ENCODE measurements around the gene PKDREJ. TPM values are rescaled to one million over a fixed set of nuclear protein-coding genes. Genes with fewer than 3 reads are reported as not detected.

The PKDREJ gene
- polyA plus RNA-seq, 1 of the 3 experiments (the other 2 are of a cell fraction), result not detected

DNA sequence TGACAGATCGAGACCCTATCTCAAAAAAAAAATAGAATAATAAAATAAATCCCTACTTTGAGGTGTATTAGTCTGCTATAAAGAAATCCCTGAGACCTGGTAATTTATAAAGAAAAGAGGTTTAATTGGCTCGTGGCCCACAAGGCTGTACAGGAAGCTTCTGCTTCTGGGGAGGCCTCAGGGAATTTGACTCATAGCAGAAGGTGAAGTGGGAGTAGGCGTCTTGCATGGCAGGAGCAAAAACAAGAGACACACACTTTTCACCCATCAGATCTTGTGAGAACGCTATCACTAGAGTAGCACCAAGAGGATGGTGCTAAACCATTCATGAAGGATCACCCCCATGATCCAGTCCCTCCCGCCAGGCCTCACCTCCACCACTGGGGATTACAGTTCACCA lies 42.2 kb downstream of the PKDREJ start:
- ChIA-PET POLR2A (no interaction called here), CTCF (no interaction called here)
- Histone ChIP-seq H3F3A (replicated peaks; ENCODE audit: insufficient read depth) (no peaks in the 10 kb centered on the region), H3K4me2 (no peak overlapping the region), H3K27me3 (ENCODE audit: insufficient read depth) (no peaks in the 10 kb centered on the region), H2AFZ (ENCODE audit: low read depth) (no peak overlapping the region), H4K20me1 (ENCODE audit: insufficient read depth) (no peaks in the 10 kb centered on the region), H3K9me2 (no peaks in the 10 kb centered on the region), H3K9me3 (no peaks in the 10 kb centered on the region), H3K79me2 (ENCODE audit: insufficient read depth) (no peaks in the 10 kb centered on the region), H3K4me3 (ENCODE audit: low read depth in 2 of 2, low read length in 1 of 2) (no peak overlapping the region), H3K27ac (ENCODE audit: low read depth in 2 of 2, low read length in 1 of 2) (no peak overlapping the region), H3K36me3 (replicated peaks in 1 of 2; ENCODE audit: control insufficient read depth in 1 of 2, insufficient read depth in 2 of 2, low read length in 1 of 2) (peaks cover 14 to 16% of the 10 kb centered on the region in 2 experiments), H3K9ac (no peak overlapping the region), H3K4me1 (ENCODE audit: control insufficient read depth in 1 of 2, insufficient read depth in 2 of 2, low read depth in 1 of 2, low read length in 1 of 2) (peaks cover 0 to 2% of the 10 kb centered on the region in 2 experiments; a peak in 1 of 4 replicates)
- WGBS (ENCODE audit: low lambda C conversion rate), result 88% methylated on average over 5 of the region's 5 CpGs
- DNase-seq, result no peak
- no peak for TF ChIP-seq RFX5 (IDR thresholded peaks at IDR 0.05; ENCODE audit: low read length)
- TF ChIP-seq TEAD4 (IDR thresholded peaks at IDR 0.05; ENCODE audit: borderline replicate concordance, insufficient read depth), result no peak
- TF ChIP-seq GATA2 (CRISPR knock-in tag; IDR thresholded peaks at IDR 0.05), result no peak
- no peak for TF ChIP-seq RXRA (IDR thresholded peaks at IDR 0.05; ENCODE audit: borderline replicate concordance, low read depth)
- no peak for TF ChIP-seq POLR2AphosphoS5 (IDR thresholded peaks at IDR 0.05; ENCODE audit: low read depth, low read length)
- TF ChIP-seq FOXM1 (IDR thresholded peaks at IDR 0.05; ENCODE audit: low read depth), result no peak
- TF ChIP-seq TCF12 (IDR thresholded peaks at IDR 0.05), result no peak
- no peak for TF ChIP-seq EP300 (IDR thresholded peaks at IDR 0.05; ENCODE audit: borderline replicate concordance in 1 of 2, low read depth in 1 of 2, low read length in 1 of 2)
- no peak for TF ChIP-seq FOSL2 (IDR thresholded peaks at IDR 0.05; ENCODE audit: borderline replicate concordance, low read depth)
- TF ChIP-seq RAD21 (IDR thresholded peaks at IDR 0.05; ENCODE audit: low read length), result no peak
- no peak for TF ChIP-seq NFIC (IDR thresholded peaks at IDR 0.05; ENCODE audit: borderline replicate concordance)
- TF ChIP-seq MEF2A (IDR thresholded peaks at IDR 0.05; ENCODE audit: borderline replicate concordance, low read depth), result no peak
- TF ChIP-seq EZH2phosphoT487 (IDR thresholded peaks at IDR 0.05; ENCODE audit: borderline replicate concordance, low read depth), result no peak
- TF ChIP-seq SMC3 (IDR thresholded peaks at IDR 0.05; ENCODE audit: low read depth, low read length), result no peak
- no peak for TF ChIP-seq JUND (IDR thresholded peaks at IDR 0.05)
- TF ChIP-seq TAF1 (IDR thresholded peaks at IDR 0.05; ENCODE audit: borderline replicate concordance, low read depth, low read length), result no peak
- no peak for TF ChIP-seq CHD2 (IDR thresholded peaks at IDR 0.05; ENCODE audit: low read length, partially characterized antibody)

DNA sequence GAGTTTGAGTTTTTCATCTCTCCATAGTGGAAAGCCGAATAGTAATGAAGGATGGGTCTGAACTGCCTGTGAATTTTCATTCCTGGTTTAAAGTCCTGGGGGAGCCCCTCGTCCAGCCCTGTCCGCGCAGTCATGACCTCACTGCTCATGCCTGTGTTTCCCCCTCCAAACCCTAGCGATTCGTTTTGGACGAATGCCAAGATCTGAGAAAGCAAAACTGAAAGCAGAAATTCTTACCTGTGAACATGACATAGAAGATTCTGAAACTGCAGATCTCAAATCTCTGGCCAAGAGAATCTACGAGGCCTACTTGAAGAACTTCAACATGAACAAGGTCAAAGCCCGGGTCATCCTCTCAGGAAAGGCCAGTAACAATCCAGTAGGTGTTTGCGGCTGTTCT lies 43.5 kb downstream of the PKDREJ start:
- Histone ChIP-seq H3K27ac (ENCODE audit: low read depth in 2 of 2, low read length in 1 of 2) (no peak overlapping the region), H3K4me1 (ENCODE audit: control insufficient read depth in 1 of 2, insufficient read depth in 2 of 2, low read depth in 1 of 2, low read length in 1 of 2) (peaks cover 0 to 2% of the 10 kb centered on the region in 2 experiments; a peak in 1 of 4 replicates), H3K9ac (no peak overlapping the region), H3K79me2 (ENCODE audit: insufficient read depth) (no peaks in the 10 kb centered on the region), H3K9me2 (no peaks in the 10 kb centered on the region), H3F3A (replicated peaks; ENCODE audit: insufficient read depth) (no peaks in the 10 kb centered on the region), H2AFZ (ENCODE audit: low read depth) (no peak overlapping the region), H4K20me1 (ENCODE audit: insufficient read depth) (no peaks in the 10 kb centered on the region), H3K36me3 (replicated peaks in 1 of 2; ENCODE audit: control insufficient read depth in 1 of 2, insufficient read depth in 2 of 2, low read length in 1 of 2) (peaks cover 17 to 21% of the 10 kb centered on the region in 2 experiments), H3K4me3 (ENCODE audit: low read depth in 2 of 2, low read length in 1 of 2) (no peak overlapping the region), H3K9me3 (no peaks in the 10 kb centered on the region), H3K4me2 (no peak overlapping the region), H3K27me3 (ENCODE audit: insufficient read depth) (no peaks in the 10 kb centered on the region)
- POLR2A ChIA-PET, result no interaction called here
- 0 out of 2 replicates have a peak, but pooled peaks have one; percentile 6 for TF ChIP-seq NFIC (IDR thresholded peaks at IDR 0.05; ENCODE audit: borderline replicate concordance)
- TF ChIP-seq, protein P1, sequence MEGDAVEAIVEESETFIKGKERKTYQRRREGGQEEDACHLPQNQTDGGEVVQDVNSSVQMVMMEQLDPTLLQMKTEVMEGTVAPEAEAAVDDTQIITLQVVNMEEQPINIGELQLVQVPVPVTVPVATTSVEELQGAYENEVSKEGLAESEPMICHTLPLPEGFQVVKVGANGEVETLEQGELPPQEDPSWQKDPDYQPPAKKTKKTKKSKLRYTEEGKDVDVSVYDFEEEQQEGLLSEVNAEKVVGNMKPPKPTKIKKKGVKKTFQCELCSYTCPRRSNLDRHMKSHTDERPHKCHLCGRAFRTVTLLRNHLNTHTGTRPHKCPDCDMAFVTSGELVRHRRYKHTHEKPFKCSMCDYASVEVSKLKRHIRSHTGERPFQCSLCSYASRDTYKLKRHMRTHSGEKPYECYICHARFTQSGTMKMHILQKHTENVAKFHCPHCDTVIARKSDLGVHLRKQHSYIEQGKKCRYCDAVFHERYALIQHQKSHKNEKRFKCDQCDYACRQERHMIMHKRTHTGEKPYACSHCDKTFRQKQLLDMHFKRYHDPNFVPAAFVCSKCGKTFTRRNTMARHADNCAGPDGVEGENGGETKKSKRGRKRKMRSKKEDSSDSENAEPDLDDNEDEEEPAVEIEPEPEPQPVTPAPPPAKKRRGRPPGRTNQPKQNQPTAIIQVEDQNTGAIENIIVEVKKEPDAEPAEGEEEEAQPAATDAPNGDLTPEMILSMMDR (IDR thresholded peaks at IDR 0.05), result no peak
- TF ChIP-seq, protein P2, sequence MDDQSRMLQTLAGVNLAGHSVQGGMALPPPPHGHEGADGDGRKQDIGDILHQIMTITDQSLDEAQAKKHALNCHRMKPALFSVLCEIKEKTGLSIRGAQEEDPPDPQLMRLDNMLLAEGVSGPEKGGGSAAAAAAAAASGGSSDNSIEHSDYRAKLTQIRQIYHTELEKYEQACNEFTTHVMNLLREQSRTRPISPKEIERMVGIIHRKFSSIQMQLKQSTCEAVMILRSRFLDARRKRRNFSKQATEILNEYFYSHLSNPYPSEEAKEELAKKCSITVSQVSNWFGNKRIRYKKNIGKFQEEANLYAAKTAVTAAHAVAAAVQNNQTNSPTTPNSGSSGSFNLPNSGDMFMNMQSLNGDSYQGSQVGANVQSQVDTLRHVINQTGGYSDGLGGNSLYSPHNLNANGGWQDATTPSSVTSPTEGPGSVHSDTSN (IDR thresholded peaks at IDR 0.05), result no peak
- no peak for TF ChIP-seq RXRA (IDR thresholded peaks at IDR 0.05; ENCODE audit: borderline replicate concordance, low read depth)
- 87% methylated on average over 10 of the region's 10 CpGs for WGBS (ENCODE audit: low lambda C conversion rate)
- no peak for DNase-seq
- CTCF ChIA-PET, result no interaction called here
